ENCODE measurements around the gene ZNF487. TPM values are rescaled to one million over a fixed set of nuclear protein-coding genes. Genes with fewer than 3 reads are reported as not detected.
A peak's percentile ranks its signal among the peaks of the same experiment; 100 is the strongest.

The ZNF487 gene
- total and polyA plus RNA-seq, 2 experiments from 2014 or later, result 2.9 to 4.6 TPM

DNA sequence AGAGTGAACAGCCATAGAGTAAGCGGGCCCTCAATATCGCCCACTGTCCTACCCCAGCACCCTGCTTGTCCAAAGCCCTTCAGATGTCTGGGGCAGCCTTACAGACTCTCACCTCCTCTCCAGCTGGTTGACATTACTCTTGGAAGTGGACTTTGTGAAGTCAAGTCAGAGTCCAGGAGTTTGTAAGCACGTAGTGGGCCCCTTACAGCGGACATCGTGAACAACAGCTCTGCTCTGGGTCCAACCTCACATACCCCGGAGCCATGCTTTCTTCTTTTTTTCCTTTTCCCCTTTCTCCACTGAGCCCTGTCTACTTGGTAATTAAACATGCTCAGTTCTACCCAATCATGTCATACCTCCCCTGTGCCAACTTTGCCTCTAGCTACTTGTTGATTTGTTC is 45.4 kb upstream of the ZNF487 start (continued):
- TF ChIP-seq, protein P1, sequence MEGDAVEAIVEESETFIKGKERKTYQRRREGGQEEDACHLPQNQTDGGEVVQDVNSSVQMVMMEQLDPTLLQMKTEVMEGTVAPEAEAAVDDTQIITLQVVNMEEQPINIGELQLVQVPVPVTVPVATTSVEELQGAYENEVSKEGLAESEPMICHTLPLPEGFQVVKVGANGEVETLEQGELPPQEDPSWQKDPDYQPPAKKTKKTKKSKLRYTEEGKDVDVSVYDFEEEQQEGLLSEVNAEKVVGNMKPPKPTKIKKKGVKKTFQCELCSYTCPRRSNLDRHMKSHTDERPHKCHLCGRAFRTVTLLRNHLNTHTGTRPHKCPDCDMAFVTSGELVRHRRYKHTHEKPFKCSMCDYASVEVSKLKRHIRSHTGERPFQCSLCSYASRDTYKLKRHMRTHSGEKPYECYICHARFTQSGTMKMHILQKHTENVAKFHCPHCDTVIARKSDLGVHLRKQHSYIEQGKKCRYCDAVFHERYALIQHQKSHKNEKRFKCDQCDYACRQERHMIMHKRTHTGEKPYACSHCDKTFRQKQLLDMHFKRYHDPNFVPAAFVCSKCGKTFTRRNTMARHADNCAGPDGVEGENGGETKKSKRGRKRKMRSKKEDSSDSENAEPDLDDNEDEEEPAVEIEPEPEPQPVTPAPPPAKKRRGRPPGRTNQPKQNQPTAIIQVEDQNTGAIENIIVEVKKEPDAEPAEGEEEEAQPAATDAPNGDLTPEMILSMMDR (conservative IDR thresholded peaks at IDR 0.05; ENCODE audit: low read depth in 2 of 2), result no peak
- TF ChIP-seq EZH2phosphoT487 (IDR thresholded peaks at IDR 0.05; ENCODE audit: unreplicated experiment) (no peak), CREB1 (CRISPR knock-in tag; IDR thresholded peaks at IDR 0.05; ENCODE audit: low read depth) (no peak), STAT1 (IDR thresholded peaks at IDR 0.05; ENCODE audit: unreplicated experiment) (no peak), NANOG (IDR thresholded peaks at IDR 0.05; ENCODE audit: borderline replicate concordance) (no peak), EZH2 (IDR thresholded peaks at IDR 0.05; ENCODE audit: low read depth, unreplicated experiment) (no peak), JUNB (IDR thresholded peaks at IDR 0.05; ENCODE audit: unreplicated experiment) (no peak), POLR2AphosphoS5 (IDR thresholded peaks at IDR 0.05; ENCODE audit: low read depth) (no peak), ZNF331 (CRISPR knock-in tag; IDR thresholded peaks at IDR 0.05; ENCODE audit: low read depth) (no peak), ZNF114 (CRISPR knock-in tag; IDR thresholded peaks at IDR 0.05) (no peak)
- TF ChIP-seq, protein P2, sequence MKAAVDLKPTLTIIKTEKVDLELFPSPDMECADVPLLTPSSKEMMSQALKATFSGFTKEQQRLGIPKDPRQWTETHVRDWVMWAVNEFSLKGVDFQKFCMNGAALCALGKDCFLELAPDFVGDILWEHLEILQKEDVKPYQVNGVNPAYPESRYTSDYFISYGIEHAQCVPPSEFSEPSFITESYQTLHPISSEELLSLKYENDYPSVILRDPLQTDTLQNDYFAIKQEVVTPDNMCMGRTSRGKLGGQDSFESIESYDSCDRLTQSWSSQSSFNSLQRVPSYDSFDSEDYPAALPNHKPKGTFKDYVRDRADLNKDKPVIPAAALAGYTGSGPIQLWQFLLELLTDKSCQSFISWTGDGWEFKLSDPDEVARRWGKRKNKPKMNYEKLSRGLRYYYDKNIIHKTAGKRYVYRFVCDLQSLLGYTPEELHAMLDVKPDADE (IDR thresholded peaks at IDR 0.05), result no peak
- TF ChIP-seq, protein P3, sequence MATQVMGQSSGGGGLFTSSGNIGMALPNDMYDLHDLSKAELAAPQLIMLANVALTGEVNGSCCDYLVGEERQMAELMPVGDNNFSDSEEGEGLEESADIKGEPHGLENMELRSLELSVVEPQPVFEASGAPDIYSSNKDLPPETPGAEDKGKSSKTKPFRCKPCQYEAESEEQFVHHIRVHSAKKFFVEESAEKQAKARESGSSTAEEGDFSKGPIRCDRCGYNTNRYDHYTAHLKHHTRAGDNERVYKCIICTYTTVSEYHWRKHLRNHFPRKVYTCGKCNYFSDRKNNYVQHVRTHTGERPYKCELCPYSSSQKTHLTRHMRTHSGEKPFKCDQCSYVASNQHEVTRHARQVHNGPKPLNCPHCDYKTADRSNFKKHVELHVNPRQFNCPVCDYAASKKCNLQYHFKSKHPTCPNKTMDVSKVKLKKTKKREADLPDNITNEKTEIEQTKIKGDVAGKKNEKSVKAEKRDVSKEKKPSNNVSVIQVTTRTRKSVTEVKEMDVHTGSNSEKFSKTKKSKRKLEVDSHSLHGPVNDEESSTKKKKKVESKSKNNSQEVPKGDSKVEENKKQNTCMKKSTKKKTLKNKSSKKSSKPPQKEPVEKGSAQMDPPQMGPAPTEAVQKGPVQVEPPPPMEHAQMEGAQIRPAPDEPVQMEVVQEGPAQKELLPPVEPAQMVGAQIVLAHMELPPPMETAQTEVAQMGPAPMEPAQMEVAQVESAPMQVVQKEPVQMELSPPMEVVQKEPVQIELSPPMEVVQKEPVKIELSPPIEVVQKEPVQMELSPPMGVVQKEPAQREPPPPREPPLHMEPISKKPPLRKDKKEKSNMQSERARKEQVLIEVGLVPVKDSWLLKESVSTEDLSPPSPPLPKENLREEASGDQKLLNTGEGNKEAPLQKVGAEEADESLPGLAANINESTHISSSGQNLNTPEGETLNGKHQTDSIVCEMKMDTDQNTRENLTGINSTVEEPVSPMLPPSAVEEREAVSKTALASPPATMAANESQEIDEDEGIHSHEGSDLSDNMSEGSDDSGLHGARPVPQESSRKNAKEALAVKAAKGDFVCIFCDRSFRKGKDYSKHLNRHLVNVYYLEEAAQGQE (IDR thresholded peaks at IDR 0.05; ENCODE audit: unreplicated experiment), result no peak

DNA sequence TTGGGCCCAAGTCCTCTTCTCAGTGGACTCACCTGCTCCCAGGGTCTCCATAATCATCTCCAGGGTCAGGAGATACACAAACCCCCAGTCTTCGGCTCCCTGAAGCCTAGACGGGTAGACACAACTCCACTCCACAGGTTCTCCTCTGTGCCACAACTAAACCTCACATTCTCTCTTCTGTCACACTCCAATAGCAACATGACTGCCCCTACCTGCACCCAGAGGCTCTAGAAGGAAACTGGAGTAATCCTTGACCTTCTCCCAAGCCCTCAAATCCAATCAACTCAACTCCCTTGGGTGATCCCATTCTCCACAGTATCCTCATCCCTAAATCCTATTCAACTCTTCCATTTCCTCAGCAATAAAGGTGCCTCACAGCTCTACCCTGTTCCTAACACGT is 44.2 kb upstream of the ZNF487 start:
- no peak overlapping the region for H3K4me3 ChIP-seq
- H3K79me2 ChIP-seq (replicated peaks; ENCODE audit: insufficient read depth), result peaks cover 93% of the 10 kb centered on the region
- Mint-ChIP-seq H3K9me3 (no peaks in the 10 kb centered on the region; the same call in 2 of the 3 replicates), H3K4me3 (peak overlapping the region; percentile 16; the same call in 1 of the 3 replicates), H3K27ac (peak overlapping the region; percentile 21), H3K4me1 (peaks cover 41% of the 10 kb centered on the region), H3K27me3 (ENCODE audit: insufficient read depth, low read depth, poor library complexity) (peaks cover 18% of the 10 kb centered on the region), H3K36me3 (ENCODE audit: low read depth) (peaks cover 92% of the 10 kb centered on the region)
- no peak overlapping the region for H2AFZ ChIP-seq
- no peaks in the 10 kb centered on the region for H3K9me2 ChIP-seq (ENCODE audit: insufficient read depth)
- H3K4me2 ChIP-seq, result no peak overlapping the region
- no peak for DNase-seq (ENCODE audit: low spot score)
- no peak for ATAC-seq
- peaks cover 69% of the 10 kb centered on the region for H4K20me1 ChIP-seq (replicated peaks; ENCODE audit: insufficient read depth)
- H3K36me3 ChIP-seq (ENCODE audit: insufficient read depth), result peaks cover 71% of the 10 kb centered on the region
- H3K27me3 ChIP-seq (ENCODE audit: insufficient read depth), result no peaks in the 10 kb centered on the region
- peak overlapping the region; percentile 81 for H3K27ac ChIP-seq (ENCODE audit: low read depth)
- H3F3A ChIP-seq (replicated peaks; ENCODE audit: low read depth), result peaks cover 53% of the 10 kb centered on the region
- peaks cover 24% of the 10 kb centered on the region for H3K4me1 ChIP-seq (ENCODE audit: insufficient read depth)
- TF ChIP-seq CREB1 (CRISPR knock-in tag; IDR thresholded peaks at IDR 0.05; ENCODE audit: low read depth) (no peak), ZNF114 (CRISPR knock-in tag; IDR thresholded peaks at IDR 0.05) (no peak), STAT1 (IDR thresholded peaks at IDR 0.05; ENCODE audit: unreplicated experiment) (no peak)
- TF ChIP-seq, protein P3 (IDR thresholded peaks at IDR 0.05; ENCODE audit: unreplicated experiment), result no peak
- TF ChIP-seq, protein P2 (IDR thresholded peaks at IDR 0.05), result no peak

Data from GM23338 (cell line).